IMR-90 (cell line): ENCODE results near the gene DISC1. TPM values are rescaled to one million over a fixed set of nuclear protein-coding genes. Genes with fewer than 3 reads are reported as not detected.
"Not testable (repeated sequence)": the region's sequence is repeated elsewhere in the genome, so short reads cannot be mapped to it uniquely, and the experiment has no call there.

Experiments used
- ATAC-seq: fragments of 200-7000 bp; cut with Tn5 transposase; 2 replicates; pipeline ENCODE4 v1.9.1; 2020; ENCODE audit warnings: low read depth, mild to moderate bottlenecking, moderate library complexity
- BruUV-seq: library from RNA; stranded (reverse); fragments of 400-500 nt; replicated peaks from 2 replicates; lab custom pipeline; 2021; lab: Mats Ljungman, UMichigan
- CTCF ChIA-PET: fragments of 300-600 bp; formaldehyde crosslinking; extraction: SDS; loops from one replicate; lab custom pipeline; 2021; ENCODE audit warnings: antibody characterized with exemption; lab: Yijun Ruan, JAX
- POLR2A ChIA-PET: fragments of 300-600 bp; sonication (Branson Sonifier 250); formaldehyde crosslinking; loops from one replicate; lab custom pipeline; 2022; ENCODE audit warnings: antibody characterized with exemption; ENCODE audit not compliant: unreplicated experiment; lab: Charles Lee
- DNase-seq: peaks from one replicate; pipeline ENCODE4 v3.0.0; 2013
- H2AFZ ChIP-seq: replicated peaks from 2 replicates; pipeline ENCODE3; 2013; ENCODE audit warnings: low read length, mild to moderate bottlenecking; ENCODE audit not compliant: poor library complexity
- H2AK5ac ChIP-seq: 2 replicates; pipeline ENCODE4 v1.6.1; 2013; ENCODE audit warnings: low read depth, low read length, inconsistent platforms
- H2AK9ac ChIP-seq: replicated peaks from 2 replicates; pipeline ENCODE3; 2013; ENCODE audit warnings: mild to moderate bottlenecking, low read depth, low read length, moderate library complexity; ENCODE audit not compliant: poor library complexity
- H2BK120ac ChIP-seq: 2 replicates; pipeline ENCODE4 v1.6.1; 2013; ENCODE audit warnings: low read depth, low read length, inconsistent platforms
- H2BK15ac ChIP-seq: 3 replicates; pipeline ENCODE4 v1.6.1; 2013; ENCODE audit warnings: low read depth, low read length, inconsistent platforms
- H2BK20ac ChIP-seq: 2 replicates; pipeline ENCODE4 v1.6.1; 2013; ENCODE audit warnings: low read depth, mild to moderate bottlenecking, inconsistent platforms, low read length, moderate library complexity
- H2BK5ac ChIP-seq: 2 replicates; pipeline ENCODE4 v1.6.1; 2013; ENCODE audit warnings: mild to moderate bottlenecking, low read depth, low read length, inconsistent platforms; ENCODE audit not compliant: poor library complexity, severe bottlenecking
- H3K14ac ChIP-seq: replicated peaks from 2 replicates; pipeline ENCODE4 v1.6.1; 2013; ENCODE audit warnings: low read depth, low read length, inconsistent platforms
- H3K18ac ChIP-seq: 2 replicates; pipeline ENCODE4 v1.6.1; 2013; ENCODE audit warnings: low read depth, low read length, control low read depth
- H3K23ac ChIP-seq: 2 replicates; pipeline ENCODE4 v1.6.1; 2013; ENCODE audit warnings: low read depth, low read length, inconsistent platforms
- H3K27ac ChIP-seq: 2 replicates; pipeline ENCODE4 v1.5.1; 2013; ENCODE audit warnings: mild to moderate bottlenecking, control low read depth, low read length; ENCODE audit not compliant: insufficient read depth
- H3K27me3 ChIP-seq: 2 replicates; pipeline ENCODE4 v1.6.1; 2013; ENCODE audit warnings: low read length; ENCODE audit not compliant: control insufficient read depth, insufficient read depth
- H3K36me3 ChIP-seq: 2 replicates; pipeline ENCODE4 v1.6.1; 2013; ENCODE audit warnings: low read length, mixed read lengths; ENCODE audit not compliant: control insufficient read depth, insufficient read depth
- H3K4ac ChIP-seq: 2 replicates; pipeline ENCODE4 v1.6.1; 2013; ENCODE audit warnings: low read depth, low read length, inconsistent platforms
- H3K4me1 ChIP-seq: 2 replicates; pipeline ENCODE4 v1.6.1; 2013; ENCODE audit warnings: low read length, mixed read lengths; ENCODE audit not compliant: control insufficient read depth, insufficient read depth
- H3K4me2 ChIP-seq: 2 replicates; pipeline ENCODE4 v1.6.1; 2013; ENCODE audit warnings: low read depth, mild to moderate bottlenecking, control low read depth, low read length, moderate library complexity
- H3K4me3 ChIP-seq: 2 replicates; pipeline ENCODE4 v1.5.1; 2013; ENCODE audit warnings: low read depth, mild to moderate bottlenecking, control low read depth, low read length, moderate library complexity; ENCODE audit not compliant: insufficient read depth
- H3K56ac ChIP-seq: 2 replicates; pipeline ENCODE4 v1.6.1; 2013; ENCODE audit warnings: low read length, inconsistent platforms; ENCODE audit not compliant: insufficient read depth; ENCODE audit errors: extremely low read depth
- H3K79me1 ChIP-seq, 2 experiments: 2 replicates each; pipeline ENCODE4 v1.6.1; 2013; ENCODE audit warnings: low read length in 2 of 2, inconsistent platforms in 1 of 2, low read depth in 1 of 2
- H3K9ac ChIP-seq: 2 replicates; pipeline ENCODE4 v1.6.1; 2013; ENCODE audit warnings: low read depth, low read length, control low read depth
- H3K9me1 ChIP-seq: 2 replicates; pipeline ENCODE4 v1.6.1; 2013; ENCODE audit warnings: low read length, inconsistent platforms; ENCODE audit not compliant: insufficient read depth
- H3K9me3 ChIP-seq: 2 replicates; pipeline ENCODE4 v1.6.1; 2013; ENCODE audit warnings: low read length; ENCODE audit not compliant: control insufficient read depth, insufficient read depth
- H4K20me1 ChIP-seq: 2 replicates; pipeline ENCODE4 v1.6.1; 2013; ENCODE audit warnings: low read length, inconsistent platforms; ENCODE audit not compliant: insufficient read depth
- H4K5ac ChIP-seq: 2 replicates; pipeline ENCODE4 v1.6.1; 2013; ENCODE audit warnings: mild to moderate bottlenecking, low read depth, low read length, control low read depth
- H4K8ac ChIP-seq, 2 experiments: 2 replicates each; pipeline ENCODE4 v1.6.1; 2013; ENCODE audit warnings: low read depth in 2 of 2, low read length in 2 of 2, control low read depth in 1 of 2, inconsistent platforms in 1 of 2
- H4K91ac ChIP-seq: 2 replicates; pipeline ENCODE4 v1.6.1; 2013; ENCODE audit warnings: low read depth, low read length, inconsistent platforms; ENCODE audit not compliant: insufficient read depth
- WGBS, 2 experiments: methylation state at CpG; one replicate each; pipeline versions ENCODE4 v1.1.5 to v1.1.7; 2013; ENCODE audit warnings: missing lambda C conversion rate in 2 of 2; ENCODE audit not compliant: insufficient read length in 1 of 2; ENCODE audit errors: extremely low coverage in 2 of 2; 5-methylcytosine and 5-hydroxymethylcytosine counted together
- dilution Hi-C: fragments of 300-500 bp; cut with HindIII; formaldehyde crosslinking; loops from one replicate; pipeline ENCODE4 v1.14.3; 2018; ENCODE audit warnings: low sequenced_read_pairs; ENCODE audit not compliant: unreplicated experiment
- in situ Hi-C: fragments of 300-500 bp; cut with MboI; formaldehyde crosslinking; loops from 3 replicates; pipeline ENCODE4 v1.14.3; 2019; ENCODE audit warnings: low sequenced_read_pairs, inconsistent platforms, mixed read lengths
- intact Hi-C: fragments of 100-400 bp; cut with micrococcal nuclease; formaldehyde crosslinking; loops from 2 replicates; pipeline ENCODE4 v1.10.0; 2022
- polyA plus RNA-seq, 3 experiments: library from polyadenylated mRNA; depleted of rRNA; stranded (reverse); fragments of >200 nt; gene quantifications; 2 replicates each; pipeline ENCODE4 v1.2.3, GENCODE V29; 2012; ENCODE audit warnings: low replicate concordance in 1 of 3
- total RNA-seq: library from RNA; depleted of rRNA; stranded (reverse); fragments of >200 nt; gene quantifications from 2 replicates; pipeline ENCODE4 v1.2.3, GENCODE V29; 2012

DISC1 gene
- total and polyA plus RNA-seq, 2 of the 4 experiments (the other 2 are of a cell fraction), result 2.2 to 7.0 TPM

DNA sequence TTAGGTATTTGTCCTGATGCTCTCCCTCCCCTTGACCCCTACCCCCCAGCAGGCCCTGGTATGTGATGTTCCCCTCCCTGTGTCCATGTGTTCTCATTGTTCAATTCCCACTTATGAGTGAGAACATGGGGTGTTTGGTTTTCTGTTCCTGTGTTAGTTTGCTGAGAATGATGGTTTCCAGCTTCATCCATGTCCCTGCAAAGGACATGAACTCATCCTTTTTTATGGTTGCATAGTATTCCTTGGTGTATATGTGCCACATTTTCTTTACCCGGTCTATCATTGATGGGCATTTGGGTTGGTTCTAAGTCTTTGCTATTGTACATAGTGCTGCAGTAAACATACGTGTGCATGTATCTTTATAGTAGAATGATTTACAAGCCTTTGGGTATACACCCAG is 10.3 kb downstream of the DISC1 start:
- H4K5ac ChIP-seq, H3K4ac ChIP-seq, H2BK20ac ChIP-seq, H3K27me3 ChIP-seq, H2AFZ ChIP-seq, H4K20me1 ChIP-seq, H3K9me1 ChIP-seq, H2AK5ac ChIP-seq, H3K36me3 ChIP-seq, H3K23ac ChIP-seq, DNase-seq, ATAC-seq, H3K9me3 ChIP-seq, H2BK15ac ChIP-seq, H3K9ac ChIP-seq, H4K8ac ChIP-seq, POLR2A ChIA-PET, H2AK9ac ChIP-seq, H3K4me1 ChIP-seq, H2BK120ac ChIP-seq, H3K18ac ChIP-seq, H3K14ac ChIP-seq, H3K27ac ChIP-seq, in situ Hi-C loops, intact Hi-C loops, dilution Hi-C loops, H3K4me2 ChIP-seq, H3K4me3 ChIP-seq, H3K56ac ChIP-seq, H4K91ac ChIP-seq, H2BK5ac ChIP-seq, BruUV-seq: not testable (repeated sequence)
- peaks cover 5 to 25% of the 10 kb centered on the region in 2 experiments; a peak in 3 of 4 replicates for H3K79me1 ChIP-seq
- no CpG with 5 or more reads among the region's 2 CpGs for WGBS, 2 experiments
- CTCF ChIA-PET, result interaction anchor here (1.4 kb wide), 1 partner anchor 8 kb away, joined by 4 read pairs; no protein-coding TSS in a partner anchor
